SHP77 (cell line): ENCODE data around the gene ARID1B.
"Not testable (repeated sequence)": the region's sequence is repeated elsewhere in the genome, so short reads cannot be mapped to it uniquely, and the experiment has no call there.

Experiments used
- DNase-seq, 2 experiments: peaks; one replicate each; lab custom pipeline; 2025; lab: John Stamatoyannopoulos, UW

The ARID1B gene

GRCh38 chr6:156940221-156940620 is 163.0 kb downstream of the ARID1B start:
- DNase-seq = no peak

- DNase-seq = no peak
Measured at GRCh38 chr6:156942266-156942665, 165.1 kb downstream of the ARID1B start.

- DNase-seq = no peak
Measured at GRCh38 chr6:156943166-156943565, 166.0 kb downstream of the ARID1B start.

- no peak for DNase-seq
Measured at GRCh38 chr6:156943816-156944215, 166.6 kb downstream of the ARID1B start.

- no peak for DNase-seq
Measured at GRCh38 chr6:156944412-156944811, 167.2 kb downstream of the ARID1B start.

GRCh38 chr6:156945789-156946172 is 168.6 kb downstream of the ARID1B start:
- not testable (repeated sequence) for DNase-seq

GRCh38 chr6:156946370-156946936 is 169.3 kb downstream of the ARID1B start:
- DNase-seq = no peak

- DNase-seq = no peak
Measured at GRCh38 chr6:156948277-156948676, 171.1 kb downstream of the ARID1B start.

GRCh38 chr6:156948807-156949206 is 171.6 kb downstream of the ARID1B start:
- DNase-seq = no peak

- DNase-seq = no peak
Measured at GRCh38 chr6:156949376-156949775, 172.2 kb downstream of the ARID1B start.

GRCh38 chr6:156950084-156950483 is 172.9 kb downstream of the ARID1B start:
- no peak for DNase-seq

GRCh38 chr6:156950531-156950930 is 173.4 kb downstream of the ARID1B start:
- no peak for DNase-seq

GRCh38 chr6:156952401-156952800 is 175.2 kb downstream of the ARID1B start:
- DNase-seq = no peak

- no peak for DNase-seq
Measured at GRCh38 chr6:156953127-156953478, 175.9 kb downstream of the ARID1B start.

GRCh38 chr6:156953479-156954146 is 176.4 kb downstream of the ARID1B start:
- peak in 1 of 2 experiments; percentile 29 for DNase-seq

- DNase-seq = no peak
Measured at GRCh38 chr6:156954191-156954590, 177.0 kb downstream of the ARID1B start.

- no peak for DNase-seq
Measured at GRCh38 chr6:156954816-156955215, 177.6 kb downstream of the ARID1B start.

GRCh38 chr6:156955494-156956183 is 178.5 kb downstream of the ARID1B start:
- no peak for DNase-seq

- no peak for DNase-seq
Measured at GRCh38 chr6:156956286-156956685, 179.1 kb downstream of the ARID1B start.

- DNase-seq = no peak
Measured at GRCh38 chr6:156957931-156958547, 180.9 kb downstream of the ARID1B start.

- no peak for DNase-seq
Measured at GRCh38 chr6:156960525-156960924, 183.3 kb downstream of the ARID1B start.

GRCh38 chr6:156961282-156961892 is 184.2 kb downstream of the ARID1B start:
- no peak for DNase-seq
